ENCODE measurements around the gene OR10V1.

The OR10V1 gene

DNA sequence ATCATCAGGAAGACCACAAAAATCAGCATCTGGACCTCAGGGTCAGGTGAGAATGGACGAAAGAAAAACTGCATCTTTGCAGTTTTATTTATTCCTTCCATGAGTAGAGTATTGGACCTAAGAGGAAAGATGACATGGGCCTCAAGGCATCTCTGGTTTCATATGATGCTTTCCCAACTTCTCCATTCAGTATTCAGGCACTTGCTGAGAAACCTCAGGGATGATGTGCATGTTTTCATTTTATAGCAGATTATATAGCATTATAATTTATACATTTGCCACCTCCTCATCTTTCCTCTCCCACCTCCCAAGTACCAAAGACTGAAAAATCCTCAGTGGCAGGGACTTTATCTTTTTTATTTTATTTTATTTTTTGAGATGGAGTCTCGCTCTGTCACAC, at the start of gene OR10V1:
Gene OR10V1, minus strand, starts transcription at position 101 of the 400 bp plus-strand sequence. Its CDS starts 0 bp downstream, at position 101.
- no peak for DNase-seq

- no peak for DNase-seq
Observed at GRCh38 chr11:59761993-59762392, 48.3 kb upstream of the OR10V1 start.

DNA sequence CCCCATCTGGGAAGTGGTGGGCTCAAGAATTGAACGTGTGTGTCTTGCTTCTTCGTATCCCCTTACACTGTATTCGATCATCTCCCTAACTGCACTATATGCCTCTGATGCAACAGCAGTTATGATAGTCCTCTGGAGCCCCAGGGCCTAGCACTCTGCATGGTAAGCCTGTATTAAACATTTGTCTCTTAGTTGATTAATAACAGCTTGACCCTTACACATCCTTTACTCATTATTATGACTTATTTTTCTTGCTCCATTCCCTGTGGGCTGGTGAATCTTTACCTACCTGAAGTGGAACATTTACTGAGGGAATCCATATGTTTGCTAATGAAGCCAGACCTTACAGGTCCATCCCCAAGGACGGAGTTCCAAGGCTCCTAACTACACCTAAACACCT, 47.1 kb upstream of the OR10V1 start:
- DNase-seq = no peak

DNA sequence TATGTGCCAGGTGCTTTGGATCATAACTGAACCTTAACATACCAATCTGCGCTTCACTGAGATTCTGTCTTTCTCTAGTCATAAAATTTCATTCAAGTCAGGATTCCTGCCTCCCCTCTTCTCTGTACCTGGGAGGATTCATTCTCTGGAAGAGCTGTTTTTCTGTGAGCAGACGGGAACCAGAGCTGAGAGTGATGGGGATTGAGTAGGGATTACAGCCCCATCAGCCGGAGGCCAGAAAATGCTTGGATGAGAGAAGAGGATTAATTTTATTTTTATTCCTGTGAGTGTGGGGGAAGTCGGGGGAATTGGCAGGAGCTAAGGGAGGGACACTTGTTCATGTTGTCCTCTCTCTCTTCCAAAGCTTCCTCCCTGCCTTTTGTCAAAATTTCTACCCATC, 46.3 kb upstream of the OR10V1 start:
- DNase-seq = no peak

- no peak for DNase-seq
Observed at GRCh38 chr11:59758401-59759037, 44.9 kb upstream of the OR10V1 start.

- DNase-seq = peak; percentile 19 to 23
Observed at GRCh38 chr11:59756845-59757244, 43.2 kb upstream of the OR10V1 start.

DNA sequence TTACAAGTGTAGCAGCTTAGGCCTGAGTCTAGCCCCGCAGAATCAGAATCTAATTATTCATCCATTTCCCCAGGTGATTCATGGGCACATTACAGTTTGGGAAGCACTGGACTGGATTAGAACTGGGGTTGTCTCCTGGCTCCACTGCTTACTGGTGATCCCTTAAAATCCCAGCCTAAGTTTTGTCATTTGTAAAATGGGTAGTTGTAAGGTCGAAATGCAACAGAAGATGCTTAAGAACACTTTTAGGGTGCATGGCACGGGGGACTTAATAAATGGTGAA, 42.9 kb upstream of the OR10V1 start:
- DNase-seq = peak in 1 of 2 experiments; percentile 8

GRCh38 chr11:59755701-59756557, 42.3 kb upstream of the OR10V1 start:
- DNase-seq = peak in 1 of 2 experiments; percentile 74

- DNase-seq = peak; percentile 69 to 91
Observed at GRCh38 chr11:59754859-59755700, 41.4 kb upstream of the OR10V1 start, which contains the start of gene STX3. TSS of gene STX3 (plus strand) at chr11:59755376. CDS start at chr11:59755606, 230 bp downstream.

- DNase-seq = peak in 1 of 2 experiments; percentile 67
Observed at GRCh38 chr11:59754494-59754858, 40.8 kb upstream of the OR10V1 start.

GRCh38 chr11:59753650-59754493, 40.2 kb upstream of the OR10V1 start:
- DNase-seq = peak; percentile 61 to 89

- DNase-seq = no peak
Observed at GRCh38 chr11:59746111-59746510, 32.5 kb upstream of the OR10V1 start.

DNA sequence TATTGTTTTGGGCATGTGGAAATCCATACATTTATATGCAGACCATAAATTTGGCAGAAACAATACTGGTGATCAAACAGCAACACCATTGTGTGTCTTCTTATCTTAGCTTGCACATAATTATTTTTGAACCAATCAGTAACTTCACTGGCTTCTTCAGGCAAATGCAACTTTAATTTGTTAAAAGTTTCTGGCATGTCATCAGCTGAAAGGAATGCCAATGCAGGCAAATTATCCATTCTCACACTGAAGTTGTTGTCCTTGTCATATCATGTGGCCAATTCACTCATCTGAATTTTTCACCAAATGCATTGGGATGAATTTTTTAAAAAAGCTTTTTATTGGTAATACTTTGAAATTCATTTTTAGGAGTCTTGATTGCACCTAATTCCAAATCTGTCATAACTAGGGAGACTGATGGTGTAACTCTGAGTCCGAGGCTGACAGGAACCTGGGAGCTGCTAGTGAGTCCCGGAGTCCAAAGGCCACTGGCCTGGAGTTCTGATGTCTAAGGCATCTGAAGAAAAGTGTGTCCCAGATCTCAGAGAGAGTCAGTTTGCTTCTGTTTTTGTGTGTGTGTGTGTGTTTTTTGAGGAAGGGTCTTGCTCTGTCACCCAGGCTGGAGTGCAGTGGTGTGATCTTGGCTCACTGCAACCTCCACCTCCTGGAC, 17.4 kb upstream of the OR10V1 start:
- DNase-seq = no peak

DNA sequence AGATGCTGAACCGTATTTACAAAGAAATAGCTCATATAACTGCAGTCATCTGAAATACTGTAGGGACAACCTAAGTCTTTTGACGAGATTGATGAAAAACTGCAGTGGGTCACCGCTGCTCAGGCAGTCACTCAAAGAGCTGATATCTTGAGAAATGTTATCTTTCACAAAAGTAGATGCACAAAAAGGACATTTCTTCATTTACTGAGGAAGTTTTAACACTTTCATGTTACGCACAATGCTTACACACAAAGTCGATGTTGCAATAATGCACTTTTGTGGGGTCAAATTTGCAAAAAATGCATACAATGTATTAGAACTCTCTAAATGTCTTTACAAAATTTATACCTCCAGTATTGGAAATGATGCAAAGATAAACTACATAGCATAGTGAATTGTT, 16.2 kb upstream of the OR10V1 start:
- DNase-seq = no peak

DNA sequence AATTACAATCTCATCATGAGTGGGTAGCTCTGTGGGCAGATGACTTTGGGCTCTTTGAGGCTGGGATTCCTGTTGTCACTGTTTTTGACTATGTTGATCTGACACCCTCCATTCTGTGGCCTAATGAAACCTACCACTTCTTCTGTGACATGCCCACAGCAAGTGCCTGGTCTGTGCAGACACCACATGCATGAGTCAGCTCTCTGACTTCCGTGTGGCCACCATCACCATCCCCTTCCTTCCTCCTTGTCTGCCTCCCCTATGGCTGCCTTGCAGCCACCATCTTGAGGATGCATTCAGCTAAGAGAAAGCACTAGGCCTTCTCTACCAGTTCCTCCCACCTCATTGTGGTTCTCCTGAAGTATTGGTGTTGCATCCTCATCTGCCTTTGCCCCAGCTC, 15.3 kb upstream of the OR10V1 start:
- DNase-seq = no peak

DNA sequence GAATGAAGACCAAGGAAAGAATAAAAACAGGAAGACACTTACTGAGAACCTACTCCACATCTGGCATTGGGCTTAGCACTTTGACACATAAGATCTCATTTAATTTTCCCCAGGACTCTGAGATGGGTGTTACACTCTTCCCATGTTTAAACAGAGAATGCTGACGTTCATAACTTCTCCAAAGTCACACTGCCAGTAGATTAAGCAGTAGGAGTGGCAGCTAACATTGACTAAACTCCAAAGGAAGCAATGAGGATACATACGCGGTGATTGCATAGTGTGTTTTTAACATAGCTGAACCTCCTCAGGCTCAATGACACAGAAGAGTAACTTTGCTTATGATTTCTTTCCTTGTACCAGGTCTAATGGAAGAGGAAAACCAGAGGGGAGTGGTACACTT, 14.5 kb upstream of the OR10V1 start:
- DNase-seq = no peak

GRCh38 chr11:59727426-59727825, 13.8 kb upstream of the OR10V1 start:
- DNase-seq = no peak

GRCh38 chr11:59724066-59724465, 10.4 kb upstream of the OR10V1 start:
- DNase-seq = no peak

DNA sequence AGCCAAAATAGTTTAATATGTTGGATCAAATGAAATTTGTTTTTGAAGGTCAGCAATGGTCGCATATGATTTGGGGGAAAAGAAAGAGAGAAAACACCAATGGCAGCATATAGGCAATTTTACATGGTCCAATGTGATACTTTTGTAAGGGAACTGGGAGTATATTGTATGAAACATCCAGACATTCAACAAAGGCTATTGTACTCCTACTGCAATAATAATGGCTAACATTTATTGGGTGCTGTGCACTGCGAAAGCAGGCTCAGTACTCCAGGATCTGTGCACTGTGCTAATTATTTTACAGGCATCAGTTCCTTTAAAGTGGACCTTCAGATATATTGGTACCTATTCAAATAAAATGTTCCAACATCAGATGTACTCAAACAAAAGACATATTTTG, 5.9 kb upstream of the OR10V1 start:
- no peak for DNase-seq

DNA sequence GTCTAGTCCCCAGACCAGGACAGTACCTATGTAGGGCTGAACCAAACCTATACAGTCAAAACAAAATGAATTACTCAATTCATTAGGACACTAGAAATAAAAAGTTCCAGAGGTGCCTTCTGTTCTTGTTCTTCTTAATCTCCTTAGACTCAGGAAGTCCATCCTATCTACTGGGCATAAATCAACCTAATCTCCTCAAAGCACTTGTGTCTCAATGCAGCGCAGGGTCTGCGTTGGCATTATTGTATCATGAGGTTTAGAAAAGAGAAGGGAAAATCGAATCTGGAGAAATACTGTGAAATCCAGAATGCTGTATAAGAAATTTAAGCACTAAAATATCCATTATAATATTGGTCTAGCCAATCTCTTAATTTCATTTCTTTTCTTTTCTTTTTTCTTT, 2.4 kb upstream of the OR10V1 start:
- no peak for DNase-seq

- no peak for DNase-seq
Observed at GRCh38 chr11:59710136-59710847, 3.4 kb downstream of the OR10V1 start.

Data from NCI-H526 (cell line).